ENCODE measurements around the gene LRRN2.

LRRN2 gene

DNA sequence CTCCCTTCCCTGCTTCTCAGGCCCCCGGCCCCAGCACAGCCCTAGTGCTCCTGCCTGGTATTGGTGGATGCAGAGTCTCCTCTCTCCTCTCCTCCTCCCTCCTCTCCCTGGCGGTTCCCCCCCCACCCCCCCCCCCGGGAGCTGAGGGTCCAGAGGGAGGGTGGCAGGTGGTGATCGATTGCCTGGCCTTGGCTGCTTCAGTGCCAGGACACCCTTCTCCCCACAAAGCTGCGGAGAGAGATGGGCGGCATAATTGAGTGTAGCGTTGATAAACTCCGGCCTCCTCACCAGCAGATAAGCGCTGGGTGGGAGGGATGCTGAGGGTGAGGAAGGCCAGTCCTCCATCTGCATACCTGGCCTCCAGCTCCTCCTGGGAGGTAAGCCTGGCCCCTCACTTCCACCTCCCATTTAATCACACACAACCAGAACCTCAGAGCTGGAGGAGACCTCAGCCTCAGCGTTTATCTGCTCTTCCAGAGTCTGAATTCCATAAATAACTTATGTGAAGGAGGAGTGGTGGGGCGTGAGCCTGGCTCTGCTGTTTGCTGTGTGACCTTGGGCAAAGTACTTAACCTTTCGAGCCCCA lies 60.8 kb downstream of the LRRN2 start:
- no peak for DNase-seq

DNA sequence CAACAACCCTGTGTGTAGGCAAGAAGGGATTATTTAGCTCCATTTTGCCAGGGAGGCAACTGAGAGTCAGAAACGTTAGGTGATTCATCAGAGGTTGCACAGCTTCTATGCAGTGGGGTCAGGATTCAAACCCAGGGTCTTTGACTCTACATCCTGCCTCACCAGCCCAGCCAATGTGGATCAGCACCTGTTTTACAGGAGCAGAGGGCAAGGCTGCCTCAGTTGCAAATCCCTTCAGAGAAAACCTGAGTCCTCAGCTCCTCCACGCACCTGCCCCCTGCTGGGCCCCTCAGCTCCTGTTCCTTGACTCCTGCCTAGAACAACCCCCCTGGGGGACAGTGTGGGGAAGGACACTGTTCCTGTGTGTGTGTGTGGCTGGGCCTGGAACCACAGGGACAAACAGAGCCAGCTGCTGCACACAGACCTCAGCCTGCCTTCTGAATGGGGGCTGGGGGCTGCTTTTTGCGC lies 61.6 kb downstream of the LRRN2 start:
- DNase-seq, result no peak

DNA sequence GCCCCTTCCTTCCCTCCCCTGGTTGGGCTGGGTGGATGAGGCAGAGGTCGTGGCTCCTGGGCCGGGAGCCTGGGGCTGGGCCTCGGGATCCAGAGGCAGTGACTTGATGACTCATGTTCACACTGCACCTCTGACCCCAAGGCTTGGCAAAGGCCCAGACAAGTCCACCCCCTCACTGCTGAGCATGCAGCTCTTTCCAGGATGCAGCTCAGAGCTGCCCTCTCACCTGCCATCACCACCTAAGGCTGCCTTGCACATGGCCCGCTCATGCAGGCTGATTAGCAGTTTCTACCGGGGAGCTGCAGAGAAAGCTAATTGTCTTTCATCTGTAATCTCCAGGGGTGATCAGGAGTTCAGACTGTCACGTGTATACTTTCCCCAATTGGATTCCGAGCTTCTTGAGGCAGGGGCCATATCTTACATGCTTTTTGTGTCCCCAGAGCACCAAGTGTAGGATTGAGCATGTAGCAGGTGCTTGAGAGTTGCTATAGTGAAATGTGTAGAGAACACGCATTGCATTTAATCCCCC lies 62.1 kb downstream of the LRRN2 start:
- DNase-seq, result no peak

DNA sequence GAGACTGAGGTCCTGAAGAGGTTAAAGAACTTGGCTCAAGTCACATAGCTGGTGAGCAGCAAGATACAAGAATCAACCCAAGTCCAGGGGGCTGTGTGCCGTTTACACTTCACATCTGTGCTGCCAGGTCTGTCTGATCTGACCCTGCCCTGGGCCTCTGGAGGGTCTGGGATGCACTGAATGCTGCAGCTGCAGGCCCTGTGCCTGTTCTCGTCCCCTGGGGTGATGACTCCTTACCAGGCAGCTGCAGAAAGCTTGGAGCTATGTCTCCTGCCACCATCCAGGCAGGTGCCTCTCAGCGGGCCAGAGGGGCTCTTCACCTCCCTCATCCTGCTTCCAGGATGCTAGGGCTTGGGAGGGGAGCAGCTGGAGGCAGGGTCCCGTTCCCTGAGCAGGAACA lies 63.5 kb downstream of the LRRN2 start:
- no peak for DNase-seq

DNA sequence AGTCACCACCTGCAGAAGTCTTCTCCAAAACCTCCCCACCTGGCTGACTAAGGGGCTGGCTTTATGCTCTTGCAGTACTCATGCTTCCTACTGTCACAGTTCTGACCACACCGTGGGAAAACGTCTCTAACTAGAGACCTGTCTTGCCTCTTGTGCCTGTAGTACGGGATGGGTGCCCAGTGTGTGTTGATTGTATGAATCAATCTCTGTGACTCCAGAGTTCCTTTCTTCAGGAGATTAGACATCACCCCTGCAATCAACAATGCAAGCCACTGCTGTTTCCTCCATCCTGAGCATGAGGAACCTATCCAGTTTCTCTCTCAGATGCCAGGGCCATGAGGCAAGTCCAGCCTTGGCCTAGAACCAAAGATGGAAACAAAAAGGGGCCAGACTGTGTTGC lies 64.1 kb downstream of the LRRN2 start:
- no peak for DNase-seq

DNA sequence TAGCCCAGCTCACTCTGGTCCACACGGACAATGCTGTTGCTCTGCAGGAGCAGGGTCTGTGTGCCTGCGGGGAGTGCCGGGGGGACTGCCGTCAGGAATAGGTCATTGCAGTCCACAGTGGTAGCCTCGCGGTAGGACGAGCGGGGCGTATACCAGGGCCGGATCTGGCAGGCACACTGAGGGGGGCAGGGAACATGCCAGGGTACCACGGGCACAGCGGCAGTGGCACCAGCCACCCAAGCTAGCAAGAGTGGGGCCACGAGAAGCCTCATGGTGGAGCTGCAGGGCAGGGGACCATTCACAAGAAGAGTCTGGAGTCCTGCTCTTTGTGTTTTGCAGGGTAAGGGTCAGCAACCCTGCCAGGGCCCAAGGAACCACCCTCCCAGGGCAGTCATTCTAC lies 65.8 kb downstream of the LRRN2 start:
- DNase-seq, result no peak

DNA sequence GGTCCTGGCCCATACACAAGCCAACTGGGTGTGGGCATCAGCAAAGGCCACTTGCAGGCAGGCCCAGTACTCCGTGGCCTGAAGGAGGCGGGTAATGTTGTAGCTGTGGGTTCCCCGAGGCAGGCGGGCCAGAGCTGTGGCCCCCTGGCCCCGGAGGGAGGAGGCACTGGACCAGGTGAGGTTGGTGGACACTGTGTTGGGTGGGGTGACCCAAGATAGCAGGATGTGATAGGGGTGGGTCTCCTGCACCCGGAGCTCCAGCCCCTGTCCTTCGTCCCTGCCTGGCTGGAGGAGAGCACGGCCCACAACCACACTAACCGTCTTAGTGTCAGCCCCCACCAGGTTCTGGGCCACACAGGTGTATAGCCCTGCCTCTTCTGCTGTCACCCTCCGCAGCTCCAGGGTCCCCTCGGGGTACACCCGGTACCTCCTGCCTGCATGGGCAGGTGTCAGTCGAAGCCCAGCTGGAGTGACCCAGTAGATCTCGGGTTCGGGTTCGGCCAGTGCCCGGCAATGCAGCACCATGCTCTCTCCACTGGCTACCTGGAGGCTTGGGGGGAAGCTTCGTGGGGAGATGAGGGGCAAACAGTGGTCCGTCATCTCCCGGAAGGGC lies 67.3 kb downstream of the LRRN2 start:
- DNase-seq, result no peak

DNA sequence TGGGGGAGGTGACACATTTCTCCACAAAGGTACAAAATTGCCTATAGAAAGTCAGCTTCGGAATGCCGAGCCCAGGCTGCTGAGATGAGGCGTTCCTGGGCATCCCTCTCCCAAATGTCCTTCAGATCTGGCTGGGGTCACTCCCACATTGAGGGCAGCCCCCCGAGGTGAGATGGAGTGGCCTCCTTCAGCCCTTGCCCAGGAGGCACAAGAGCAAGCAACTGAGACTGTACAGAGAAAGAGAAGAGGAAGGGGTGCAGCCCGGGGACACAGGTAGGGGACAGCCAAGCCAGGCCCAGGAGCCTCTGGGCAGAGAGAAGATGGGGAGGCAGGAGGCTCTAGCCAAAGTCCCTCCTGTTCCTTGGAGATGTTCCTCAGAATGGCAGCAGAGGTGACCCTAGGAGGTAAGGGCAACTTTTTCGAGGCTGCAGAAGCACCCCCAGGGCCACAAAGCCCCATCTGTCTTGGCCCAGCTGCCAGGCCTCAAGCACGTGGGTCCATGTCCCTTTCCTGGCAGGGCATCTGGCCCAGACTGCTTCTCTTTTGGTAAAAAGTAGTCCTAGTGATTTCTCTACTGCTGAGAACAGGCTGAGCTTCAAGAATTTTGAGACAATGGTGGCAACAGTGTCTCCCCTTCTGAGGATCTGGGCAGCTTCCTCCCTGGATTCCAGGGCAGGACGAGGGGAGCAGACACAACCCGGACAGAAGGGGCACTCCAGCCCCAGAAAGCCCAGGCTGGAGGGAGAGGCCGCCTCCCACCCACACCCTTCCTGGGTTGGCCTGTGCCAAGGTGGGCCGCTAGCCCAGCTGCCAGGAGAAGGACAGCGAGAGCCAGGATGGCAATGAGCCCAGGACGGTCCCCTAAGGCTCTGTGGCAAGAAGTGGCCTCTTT lies 68.0 kb downstream of the LRRN2 start:
- DNase-seq, result no peak

DNA sequence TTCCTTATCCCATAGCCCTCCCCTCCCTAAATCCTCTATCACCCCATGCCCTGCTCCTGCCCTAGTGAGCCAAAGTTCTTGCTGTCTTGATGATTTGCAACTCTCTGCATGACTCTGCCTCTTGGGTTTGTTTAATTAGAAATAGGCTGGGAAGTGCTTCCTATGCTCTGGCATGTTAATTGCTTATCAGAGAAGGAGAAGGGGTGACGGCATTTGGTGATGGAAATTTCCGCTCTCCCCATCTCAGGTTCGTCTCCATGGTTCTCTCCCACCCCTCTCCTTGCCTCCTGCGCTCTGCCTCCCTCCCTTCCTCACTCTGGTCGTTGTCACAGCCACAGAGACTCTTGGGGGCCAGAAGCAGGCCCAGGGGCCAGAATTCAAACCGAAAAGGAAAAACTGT lies 68.9 kb downstream of the LRRN2 start:
- DNase-seq, result no peak

DNA sequence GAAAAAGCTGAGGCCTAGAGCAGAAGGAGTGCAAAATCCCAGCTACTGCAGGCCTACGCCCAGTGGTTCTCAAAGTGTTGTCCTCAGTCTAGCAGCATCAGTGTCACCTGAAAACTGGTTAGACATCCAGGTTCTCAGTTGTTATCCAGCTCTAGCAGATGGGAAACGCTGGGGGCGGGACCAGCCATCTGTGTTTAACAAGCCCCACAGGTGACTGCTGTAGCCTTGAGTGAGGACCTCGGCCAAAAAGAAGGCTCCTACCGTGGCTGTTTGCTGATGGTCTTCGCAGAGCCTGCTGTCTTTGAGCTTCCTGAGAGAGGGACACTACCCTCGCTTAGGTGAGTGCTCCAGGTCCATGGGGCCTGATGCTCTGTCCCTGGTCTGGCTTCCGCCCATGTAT lies 69.7 kb downstream of the LRRN2 start:
- DNase-seq, result no peak

DNA sequence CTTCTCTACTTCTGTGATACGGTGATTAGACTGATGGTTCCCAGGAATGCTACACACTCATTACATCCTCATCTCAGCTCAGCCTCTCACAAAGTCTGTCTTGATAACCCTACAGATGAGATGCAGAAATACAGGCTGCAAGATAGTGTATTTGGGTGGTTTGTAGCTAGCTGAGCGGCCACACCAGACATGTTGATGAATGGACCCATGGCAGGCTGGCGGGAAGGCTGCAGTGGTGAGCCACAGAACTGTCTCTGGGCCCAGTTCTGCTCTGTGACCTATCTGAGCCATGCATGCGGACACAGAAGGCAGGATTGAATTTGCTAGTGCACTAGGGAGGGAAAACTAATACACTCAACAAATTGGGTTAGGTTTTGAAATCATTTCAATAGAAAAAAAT lies 71.9 kb downstream of the LRRN2 start:
- DNase-seq, result no peak

DNA sequence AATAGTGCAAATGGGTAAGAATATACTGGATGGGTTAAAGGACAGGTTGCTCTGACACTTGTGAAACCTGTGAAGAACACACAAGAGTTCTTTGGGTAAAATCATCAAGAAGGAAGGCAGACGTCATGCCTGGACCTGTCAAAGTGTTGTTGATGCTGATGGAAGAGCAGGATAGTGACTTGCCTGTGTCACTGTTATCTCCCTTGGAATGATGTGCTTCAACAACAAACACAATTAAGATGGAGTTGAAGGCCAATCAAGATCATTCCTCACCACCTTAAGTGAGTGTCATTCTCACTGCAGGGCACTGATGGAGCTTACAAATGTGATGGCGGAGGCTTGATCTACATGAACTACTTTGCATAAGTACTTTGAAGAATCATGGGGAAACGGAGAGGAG lies 73.2 kb downstream of the LRRN2 start:
- DNase-seq, result no peak

DNA sequence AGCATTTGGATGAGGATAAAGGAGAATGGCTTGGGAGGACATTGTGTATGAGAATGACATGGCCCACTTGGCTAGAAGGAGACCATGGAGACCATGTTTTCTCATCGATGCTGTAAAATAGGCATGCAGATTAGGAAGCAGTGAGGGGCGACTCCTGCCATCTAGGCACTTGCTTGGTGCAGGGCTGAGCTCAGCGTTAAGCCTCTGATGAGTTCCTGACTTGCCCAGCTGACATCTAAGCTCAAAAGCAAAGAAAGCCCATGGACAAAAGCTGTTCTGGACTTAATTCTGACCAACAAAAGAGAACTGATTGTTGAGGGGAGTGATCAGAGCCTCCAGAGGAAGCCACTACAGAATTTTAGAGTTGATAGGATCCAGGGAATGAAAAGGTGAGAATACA lies 74.5 kb downstream of the LRRN2 start:
- DNase-seq, result no peak

DNA sequence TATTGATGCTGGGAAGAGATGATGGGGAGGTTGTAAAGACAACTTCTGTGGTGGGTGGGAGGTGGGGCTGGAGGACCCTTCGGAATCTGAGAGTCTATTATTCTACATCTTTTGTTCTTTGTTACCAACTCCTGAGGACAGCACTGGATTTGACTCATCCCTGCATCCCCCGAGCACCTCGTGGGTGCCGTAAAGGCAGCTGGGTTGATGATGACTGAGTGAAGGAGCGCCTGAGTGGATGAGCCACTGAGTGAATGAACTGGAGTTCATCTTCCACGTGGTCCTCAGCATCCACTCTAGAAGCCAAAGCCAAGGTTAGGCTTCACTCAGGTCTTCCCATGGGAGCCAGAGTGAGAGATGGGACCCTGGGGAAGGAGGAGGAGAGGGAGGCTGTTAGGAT lies 77.6 kb downstream of the LRRN2 start:
- DNase-seq, result no peak

DNA sequence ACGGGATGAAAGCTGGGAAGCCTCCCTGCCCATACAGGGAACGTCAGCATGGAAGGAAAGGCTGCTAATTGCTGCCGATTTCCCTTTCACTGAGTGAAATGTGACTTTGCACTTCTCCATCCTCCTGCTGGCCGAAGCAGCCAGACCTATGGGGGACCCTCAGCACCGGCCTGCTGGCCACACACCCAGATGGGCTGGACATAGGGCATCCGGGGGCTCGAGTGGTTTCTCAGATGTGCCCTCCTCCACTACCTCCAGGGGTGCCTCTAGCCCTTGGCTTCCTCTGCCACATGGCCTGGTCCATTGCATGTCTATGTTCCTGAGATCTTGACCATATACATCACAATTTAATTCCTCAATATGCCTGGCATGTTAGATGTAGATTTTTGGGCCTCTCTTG lies 79.7 kb downstream of the LRRN2 start:
- DNase-seq, result no peak

DNA sequence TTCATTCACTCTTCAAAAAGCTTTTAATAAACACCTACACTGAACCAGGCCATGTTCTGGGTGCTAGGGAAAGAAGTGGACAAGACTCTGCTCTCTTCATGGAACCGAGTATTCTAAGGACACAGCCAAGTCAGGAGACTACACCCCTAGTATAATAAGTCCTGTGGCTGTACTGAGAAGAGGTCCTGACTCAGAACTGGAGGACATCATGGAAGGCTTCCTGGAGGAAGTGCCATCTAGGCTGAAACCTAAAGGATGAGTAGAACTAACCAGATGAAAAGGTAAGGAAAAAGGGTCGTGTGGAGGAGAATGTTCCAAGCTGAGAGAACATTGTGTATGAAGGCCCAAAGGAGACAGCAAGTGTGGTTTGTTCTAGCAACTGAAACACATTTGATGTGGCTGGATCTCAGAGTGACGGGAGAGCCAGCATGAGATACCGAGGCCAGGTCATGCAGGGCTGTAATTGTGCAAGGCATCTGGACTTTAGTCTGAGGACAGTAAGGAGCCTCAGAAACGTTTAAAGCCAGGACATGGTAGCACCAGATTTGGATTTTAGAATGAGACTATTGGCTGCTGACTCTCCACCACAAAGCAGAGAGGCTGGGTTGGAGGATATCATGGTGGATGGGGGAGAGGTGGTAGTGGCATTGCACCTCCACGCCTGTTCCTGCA lies 82.5 kb downstream of the LRRN2 start:
- DNase-seq, result no peak

DNA sequence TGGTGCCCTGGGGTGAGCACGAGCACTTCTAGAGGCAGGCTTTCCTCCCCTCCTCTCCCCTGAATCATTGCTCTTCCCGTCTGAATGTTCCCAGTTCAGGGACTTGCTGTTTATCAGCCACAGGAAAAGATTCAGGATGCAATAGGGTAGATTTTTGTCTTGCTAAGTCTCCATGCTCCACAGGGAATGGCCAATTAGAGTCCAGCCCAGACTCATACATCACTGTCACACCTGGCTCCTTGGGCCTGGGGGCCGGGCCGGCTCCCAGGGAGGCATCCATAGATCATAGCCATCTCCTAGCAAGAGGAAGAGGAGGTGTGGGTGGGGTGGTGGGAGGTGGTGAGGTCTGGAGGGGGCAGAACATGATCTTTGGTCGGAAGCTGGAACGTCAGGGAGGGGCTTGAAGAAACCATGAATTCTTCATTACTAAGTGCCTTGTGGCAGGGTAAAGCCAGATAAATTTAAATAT lies 83.4 kb downstream of the LRRN2 start:
- DNase-seq, result no peak

DNA sequence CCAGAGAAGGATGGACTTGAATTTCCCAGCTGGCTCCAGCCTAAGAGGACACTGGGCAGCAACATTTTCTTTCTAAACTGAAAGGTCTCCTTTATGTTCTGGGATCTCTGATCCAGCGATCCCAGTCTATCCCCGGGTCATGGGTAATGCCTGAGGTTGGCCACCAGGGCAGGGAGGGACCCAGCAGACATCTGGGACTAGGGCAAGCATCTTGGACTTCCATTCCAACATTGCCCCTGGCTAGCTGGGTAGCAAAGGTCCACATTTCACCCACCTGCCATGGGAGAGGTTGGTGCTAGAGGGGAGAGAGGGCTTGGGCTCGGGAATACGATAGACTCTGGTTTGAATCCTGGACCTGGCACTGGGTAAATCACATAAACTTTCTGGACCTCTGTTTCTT lies 84.6 kb downstream of the LRRN2 start:
- DNase-seq, result no peak

DNA sequence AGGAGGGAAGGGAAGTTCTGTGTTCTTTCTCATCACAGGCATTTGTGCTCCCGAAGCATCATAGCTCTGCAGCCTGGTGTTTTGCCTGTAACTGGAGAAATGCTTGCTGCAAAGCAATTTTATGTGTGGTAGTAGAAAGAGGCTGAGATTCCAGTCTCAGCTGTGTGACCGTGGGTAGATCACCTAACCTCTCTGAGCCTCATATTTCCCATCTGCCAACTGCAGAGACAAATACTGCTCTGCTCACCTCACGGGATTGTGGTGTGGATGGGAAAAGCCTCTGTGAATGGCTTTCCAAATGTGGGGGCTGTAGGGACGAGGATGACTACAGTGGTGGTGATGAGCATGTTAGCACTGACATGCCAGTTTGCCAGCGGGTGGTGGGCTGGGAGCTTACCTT lies 85.3 kb downstream of the LRRN2 start:
- DNase-seq, result no peak

DNA sequence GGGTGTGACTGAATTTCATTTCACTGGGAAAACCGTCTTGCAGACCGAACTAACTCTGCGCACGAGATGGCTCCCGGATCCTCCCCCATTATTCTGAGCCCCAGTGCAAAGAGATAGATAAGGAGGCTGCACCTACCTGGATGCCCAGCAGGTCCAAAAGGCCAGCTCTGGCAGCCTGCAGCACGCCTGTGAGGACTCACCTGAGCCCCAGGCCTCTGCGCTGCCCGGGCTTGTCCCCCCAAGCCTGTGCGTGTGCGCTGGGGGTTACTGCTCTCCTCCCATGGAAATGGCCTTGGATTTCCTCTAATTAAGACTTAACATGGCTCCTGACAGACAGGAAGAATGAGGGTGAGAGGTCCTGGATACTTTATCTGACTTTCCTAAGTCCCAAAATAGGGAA lies 85.9 kb downstream of the LRRN2 start:
- no peak for DNase-seq

DNA sequence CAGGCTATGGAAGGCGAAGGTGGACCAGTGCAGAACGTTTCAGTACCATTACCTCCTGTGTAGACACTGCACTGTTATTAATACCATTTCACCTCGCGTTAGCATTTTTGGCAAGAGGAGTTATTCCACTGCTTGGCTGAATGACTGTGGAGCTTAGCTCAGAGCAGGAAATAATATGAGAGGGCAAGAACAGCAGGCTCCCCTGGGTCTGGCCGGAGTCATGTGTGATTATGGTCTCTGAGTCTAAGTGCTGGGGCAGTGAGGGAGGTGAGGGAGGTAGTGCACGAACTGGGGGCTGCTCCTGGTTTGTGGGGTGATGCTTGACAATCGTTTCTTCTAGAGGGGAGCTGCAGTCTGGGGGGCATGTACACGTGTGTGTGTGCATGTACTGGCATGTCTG lies 86.4 kb downstream of the LRRN2 start:
- no peak for DNase-seq

DNA sequence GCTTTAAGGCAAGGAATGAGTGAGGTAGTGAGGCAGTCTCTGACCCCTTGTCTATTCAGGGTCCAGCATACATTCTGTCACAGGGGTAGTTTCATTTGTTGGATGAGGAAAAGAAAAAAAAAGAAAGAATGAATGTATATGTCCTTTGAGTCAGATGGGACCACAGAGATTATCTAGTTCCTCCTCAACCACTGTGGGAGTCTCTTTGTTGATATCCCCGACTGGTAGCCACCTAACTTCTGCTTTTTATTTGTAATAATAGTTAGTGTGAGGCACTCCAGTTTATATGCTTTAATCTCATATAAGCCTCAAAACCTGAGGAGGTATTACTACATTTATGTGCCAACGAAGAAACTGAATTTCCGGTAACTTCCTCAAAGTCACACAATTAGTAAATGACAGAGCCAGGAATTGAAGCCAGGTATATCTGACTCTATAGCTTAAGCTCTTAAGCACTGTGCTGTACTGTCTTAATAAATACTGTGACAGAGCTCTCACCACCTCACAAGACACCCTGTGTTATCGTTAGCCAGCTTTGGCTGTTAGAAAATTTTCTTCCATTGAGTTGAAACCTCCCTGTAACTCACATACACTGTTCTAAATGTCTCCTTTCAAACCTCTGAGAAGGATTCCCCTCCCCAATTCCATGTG lies 87.1 kb downstream of the LRRN2 start:
- DNase-seq, result no peak

All from left hindlimb (tissue), 1 donor.